GM12873 (cell line): ENCODE data around the gene POLR1C.

Experiments used
- CTCF ChIP-seq: IDR thresholded peaks from 2 replicates; pipeline ENCODE4 v1.5.1; 2012; ENCODE audit warnings: low read depth, mild to moderate bottlenecking, moderate library complexity, low read length, control low read depth; ENCODE audit not compliant: insufficient read depth; ENCODE audit errors: missing control alignments

The POLR1C gene

GRCh38 chr6:43489277-43490072 is 27.4 kb upstream of the POLR1C start:
- no peak for TF ChIP-seq CTCF

- no peak for TF ChIP-seq CTCF
Observed at GRCh38 chr6:43490523-43490939, 26.4 kb upstream of the POLR1C start.

- no peak for TF ChIP-seq CTCF
Observed at GRCh38 chr6:43491750-43492661, 24.9 kb upstream of the POLR1C start.

GRCh38 chr6:43492673-43493072 is 24.2 kb upstream of the POLR1C start:
- TF ChIP-seq CTCF, result no peak

GRCh38 chr6:43493230-43493629 is 23.7 kb upstream of the POLR1C start:
- TF ChIP-seq CTCF, result no peak

- no peak for TF ChIP-seq CTCF
Observed at GRCh38 chr6:43493833-43494232, 23.1 kb upstream of the POLR1C start.

GRCh38 chr6:43494321-43494720 is 22.6 kb upstream of the POLR1C start:
- no peak for TF ChIP-seq CTCF
